K562 (cell line): ENCODE measurements around the gene CSF1R. TPM values are rescaled to one million over a fixed set of nuclear protein-coding genes. Genes with fewer than 3 reads are reported as not detected.

Source experiments
- ATAC-seq: fragments of 200-7000 bp; cut with Tn5 transposase; 3 replicates; pipeline ENCODE4 v1.9.1; 2020; ENCODE audit warnings: moderate library complexity
- BruUV-seq: library from RNA; stranded (reverse); fragments of 400-500 nt; replicated peaks from 2 replicates; lab custom pipeline; 2021; lab: Mats Ljungman, UMichigan
- CTCF ChIA-PET: fragments of 300-600 bp; formaldehyde crosslinking; extraction: SDS; loops from one replicate; lab custom pipeline; 2021; ENCODE audit warnings: low intra/inter-chr PET ratio; lab: Yijun Ruan, JAX
- POLR2A ChIA-PET: fragments of 300-600, 350-650 bp; sonication (Branson Sonifier 250); formaldehyde crosslinking; extraction: SDS; loops from one replicate; lab custom pipeline; 2021; ENCODE audit warnings: antibody characterized with exemption, inconsistent platforms; lab: Yijun Ruan, JAX
- DNase-seq, 4 experiments: peaks; one replicate each; pipeline versions ENCODE4 v3.0.0 to v3.0.0-alpha.2; 2011 to 2018; ENCODE audit warnings: low spot score in 3 of 4, mixed read lengths in 3 of 4; ENCODE audit errors: extremely low read depth in 1 of 4
- FAIRE-seq: peaks from 2 replicates; lab custom pipeline; 2011; peaks lifted over from hg19 to GRCh38; lab: Jason Lieb, UNC
- H2AFZ ChIP-seq: 2 replicates; pipeline ENCODE4 v1.6.0; 2011; ENCODE audit warnings: low read depth, low read length, control low read depth, inconsistent platforms
- H3K27ac ChIP-seq: fragments of 200-600 bp; 3 replicates; pipeline ENCODE4 v1.8.0; 2011; ENCODE audit warnings: low read depth, mild to moderate bottlenecking, control low read depth, inconsistent platforms, low read length, moderate library complexity, mixed read lengths; ENCODE audit errors: extremely low read depth
- H3K27me3 ChIP-seq, 2 experiments: fragments of 300-600 bp in 1 of 2; 2 replicates in 1 of 2; 3 replicates in 1 of 2; pipeline versions ENCODE4 v1.6.0 to v1.8.0; 2011; ENCODE audit warnings: inconsistent platforms in 2 of 2, low read length in 2 of 2, mild to moderate bottlenecking in 1 of 2, mixed read lengths in 1 of 2, moderate library complexity in 1 of 2; ENCODE audit not compliant: control insufficient read depth in 2 of 2, insufficient read depth in 2 of 2
- H3K36me3 ChIP-seq: fragments of 300-600 bp; 3 replicates; pipeline ENCODE4 v1.8.0; 2011; ENCODE audit warnings: mild to moderate bottlenecking, low read length, inconsistent platforms; ENCODE audit not compliant: control insufficient read depth, insufficient read depth
- H3K4me1 ChIP-seq, 2 experiments: fragments of 200-600 bp in 1 of 2; replicated peaks in 1 of 2; 2 replicates in 1 of 2; 3 replicates in 1 of 2; pipeline versions ENCODE4 v1.5.1 to v1.8.0; 2011; ENCODE audit warnings: inconsistent platforms in 2 of 2, low read length in 2 of 2, mild to moderate bottlenecking in 1 of 2, mixed read lengths in 1 of 2, moderate library complexity in 1 of 2; ENCODE audit not compliant: control insufficient read depth in 2 of 2, insufficient read depth in 2 of 2
- H3K4me2 ChIP-seq: 2 replicates; pipeline ENCODE4 v1.6.1; 2011; ENCODE audit warnings: low read length, control low read depth, inconsistent platforms, mixed read lengths; ENCODE audit not compliant: insufficient read depth
- H3K4me3 ChIP-seq: fragments of 200-600 bp; sonication (generic), shearing (Covaris generic); 2 replicates; pipeline ENCODE4 v1.5.1; 2016; ENCODE audit warnings: control low read depth, inconsistent platforms
- H3K79me2 ChIP-seq: fragments of 200-600 bp; 3 replicates; pipeline ENCODE4 v1.8.0; 2011; ENCODE audit warnings: low read length, inconsistent platforms; ENCODE audit not compliant: control insufficient read depth, insufficient read depth
- H3K9ac ChIP-seq, 2 experiments: 2 replicates each; pipeline versions ENCODE4 v1.6.0 to v1.6.1; 2011; ENCODE audit warnings: low read depth in 2 of 2, low read length in 2 of 2, control low read depth in 1 of 2, inconsistent platforms in 1 of 2, mild to moderate bottlenecking in 1 of 2, mixed read lengths in 1 of 2; ENCODE audit not compliant: insufficient read depth in 1 of 2
- H3K9me1 ChIP-seq: one replicate; pipeline ENCODE4 v1.6.0; 2011; ENCODE audit warnings: inconsistent platforms, mild to moderate bottlenecking, low read length, moderate library complexity; ENCODE audit not compliant: control insufficient read depth, insufficient read depth
- H3K9me3 ChIP-seq: replicated peaks from 2 replicates; pipeline ENCODE4 v1.5.1; 2011; ENCODE audit warnings: low read depth, low read length, inconsistent platforms; ENCODE audit not compliant: control insufficient read depth, insufficient read depth
- H4K20me1 ChIP-seq: replicated peaks from 2 replicates; pipeline ENCODE4 v1.6.1; 2011; ENCODE audit warnings: low read length, inconsistent platforms, mixed read lengths; ENCODE audit not compliant: control insufficient read depth, insufficient read depth
- ATF3 ChIP-seq, 2 experiments: fragments of 450-650 bp in 1 of 2; sonication (generic) in 1 of 2; formaldehyde crosslinking in 1 of 2; IDR thresholded peaks in 1 of 2; conservative IDR thresholded peaks in 1 of 2; 2 replicates each; pipeline versions ENCODE4 v1.6.1 to v1.8.1; 2016 to 2023; ENCODE audit warnings: mild to moderate bottlenecking in 2 of 2, moderate library complexity in 2 of 2, inconsistent platforms in 1 of 2, missing genetic modification reagents in 1 of 2
- BDP1 ChIP-seq: IDR thresholded peaks from 3 replicates; pipeline ENCODE4 v1.6.1; 2011; ENCODE audit not compliant: insufficient read length, insufficient read depth
- CAMTA2 ChIP-seq: fragments of 250-450 bp; sonication (Bioruptor Pico); conservative IDR thresholded peaks from 2 replicates; pipeline ENCODE4 v1.5.1; 2022
- CTCF ChIP-seq, 3 experiments: IDR thresholded peaks in 2 of 3; conservative IDR thresholded peaks in 1 of 3; 2 replicates each; pipeline ENCODE4 v1.5.1; 2011 to 2012; ENCODE audit warnings: low read length in 3 of 3, mild to moderate bottlenecking in 3 of 3, control low read depth in 2 of 3, improper control_type of control experiment in 1 of 3, inconsistent platforms in 1 of 3, low read depth in 1 of 3, mixed read lengths in 1 of 3, moderate library complexity in 1 of 3; ENCODE audit not compliant: insufficient read depth in 2 of 3
- EGR1 ChIP-seq: fragments of 450-650 bp; conservative IDR thresholded peaks from 2 replicates; pipeline ENCODE4 v1.6.1; 2017; ENCODE audit warnings: mild to moderate bottlenecking
- NR2C2 ChIP-seq, 2 experiments: fragments of 200-800 bp in 1 of 2; sonication (Bioruptor generic) in 1 of 2; sonication (generic) in 1 of 2; formaldehyde crosslinking in 1 of 2; IDR thresholded peaks; 2 replicates each; pipeline versions ENCODE4 v1.6.1 to v1.8.0; 2016 to 2022; ENCODE audit warnings: mild to moderate bottlenecking in 1 of 2, missing compliant biosample characterization in 1 of 2, missing genetic modification characterization in 1 of 2, missing genetic modification reagents in 1 of 2
- PTBP1 ChIP-seq: fragments of 200-400 bp; formaldehyde crosslinking; IDR thresholded peaks from 2 replicates; pipeline ENCODE4 v1.6.1; 2017; ENCODE audit warnings: low read depth, low read length
- TOE1 ChIP-seq, 2 experiments: fragments of 450-650 bp in 1 of 2; sonication (generic) in 1 of 2; formaldehyde crosslinking in 1 of 2; IDR thresholded peaks; 2 replicates each; pipeline versions ENCODE4 v1.7.1 to v1.8.0; 2016 to 2022; ENCODE audit warnings: borderline replicate concordance in 2 of 2, mild to moderate bottlenecking in 2 of 2, antibody characterized with exemption in 1 of 2, inconsistent platforms in 1 of 2, low read depth in 1 of 2, missing genetic modification reagents in 1 of 2, moderate library complexity in 1 of 2
- ZNF253 ChIP-seq: fragments of 250-450 bp; sonication (Bioruptor Pico); conservative IDR thresholded peaks from 2 replicates; pipeline ENCODE4 v1.6.1; 2021; ENCODE audit warnings: mild to moderate bottlenecking
- ZNF445 ChIP-seq: fragments of 250-450 bp; sonication (Bioruptor Pico); IDR thresholded peaks from 2 replicates; pipeline ENCODE4 v1.4.0; 2020; ENCODE audit warnings: low read depth, mild to moderate bottlenecking, moderate library complexity
- WGBS: fragments of 100-300 bp; shearing (Covaris generic); methylation state at CpG from one replicate; pipeline ENCODE4 v1.1.6; 2016; ENCODE audit warnings: low coverage, mixed read lengths; ENCODE audit not compliant: insufficient coverage; ENCODE audit errors: missing lambda C conversion rate; 5-methylcytosine and 5-hydroxymethylcytosine counted together
- in situ Hi-C: fragments of 300-500 bp; cut with MboI; formaldehyde crosslinking; loops from 4 replicates; pipeline ENCODE4 v1.15.0; 2018; ENCODE audit warnings: inconsistent platforms, mixed read lengths
- intact Hi-C: fragments of 100-400 bp; cut with micrococcal nuclease; formaldehyde crosslinking; loops from 2 replicates; pipeline ENCODE4 v1.14.2; 2022
- polyA plus RNA-seq, 8 experiments: library from polyadenylated mRNA; depleted of rRNA in 4 of 8; stranded (reverse) in 5 of 8; unstranded in 3 of 8; fragments of >200 nt; fragmentation: Nextera tagmentation in 2 of 8; fragmentation: Illumina TruSeq in 1 of 8; extraction: Ambion mirVana in 2 of 8; extraction: Trizol in 1 of 8; gene quantifications; 2 replicates each; pipeline versions ENCODE4 v1.2.1 to v1.2.3, GENCODE V29; 2011 to 2014; ENCODE audit warnings: inconsistent platforms in 1 of 8, missing spikeins in 1 of 8
- total RNA-seq, 7 experiments: library from RNA; depleted of rRNA in 6 of 7; stranded (reverse); fragments of >200 nt in 6 of 7; fragmentation: Illumina TruSeq in 2 of 7; extraction: Trizol in 2 of 7; gene quantifications; 2 replicates each; pipeline versions ENCODE4 v1.2.1 to v1.2.3, GENCODE V29; 2011 to 2021; ENCODE audit warnings: low replicate concordance in 1 of 7

Gene CSF1R
- total and polyA plus RNA-seq, 9 of the 15 experiments (the other 6 are each of a cell fraction or from before 2014, with no cell fraction given), result 0.03 to 0.64 (median 0.20) TPM; not detected in 6

- TF ChIP-seq ATF3 (IDR thresholded peaks at IDR 0.05) (0 out of 2 replicates have a peak, but pooled peaks have one; percentile 29), ATF3 (CRISPR knock-in tag; conservative IDR thresholded peaks at IDR 0.05) (no peak), BDP1 (no peak), CTCF (IDR thresholded peaks at IDR 0.05 in 2 of 3, conservative IDR thresholded peaks at IDR 0.05 in 1 of 3; ENCODE audit: insufficient read depth in 2 of 3, low read depth in 1 of 3, low read length in 3 of 3) (0 out of 6 replicates have a peak, but pooled peaks of 1 of the 3 experiments have one; percentile 22), PTBP1 (no peak), ZNF445 (CRISPR knock-in tag) (no peak), EGR1 (0 out of 2 replicates have a peak, but pooled peaks have one; percentile 12)
Measured at GRCh38 chr5:150065346-150065745, 21.0 kb downstream of the CSF1R start (continued).

GRCh38 chr5:150064681-150065220, 21.6 kb downstream of the CSF1R start:
- TF ChIP-seq ZNF253 (CRISPR knock-in tag), result no peak
- no peak for TF ChIP-seq NR2C2 (CRISPR knock-in tag; IDR thresholded peaks at IDR 0.05)
- no peak for TF ChIP-seq NR2C2 (tag; IDR thresholded peaks at IDR 0.05)
- TF ChIP-seq TOE1 (IDR thresholded peaks at IDR 0.05; ENCODE audit: borderline replicate concordance), result no peak
- TF ChIP-seq TOE1 (CRISPR knock-in tag; IDR thresholded peaks at IDR 0.05; ENCODE audit: borderline replicate concordance, low read depth), result no peak
- TF ChIP-seq CAMTA2 (CRISPR knock-in tag), result no peak
- in situ Hi-C loops (no loop called here), intact Hi-C loops (no loop called here)
- no peak for FAIRE-seq
- Histone ChIP-seq H3K4me1 (peaks cover 0 to 7% of the 10 kb centered on the region in 2 experiments; a peak in 2 of 5 replicates), H3K4me3 (no peak overlapping the region), H3K9ac (no peak overlapping the region), H2AFZ (no peak overlapping the region), H3K79me2 (no peaks in the 10 kb centered on the region), H4K20me1 (no peaks in the 10 kb centered on the region; the same call in 1 of the 2 replicates), H3K4me2 (no peak overlapping the region), H3K9me1 (peaks cover 4% of the 10 kb centered on the region), H3K9me3 (no peaks in the 10 kb centered on the region), H3K36me3 (no peaks in the 10 kb centered on the region), H3K27me3 (peaks cover 10 to 52% of the 10 kb centered on the region in 2 experiments), H3K27ac (no peak overlapping the region)
- no TSS peak for BruUV-seq
- ChIA-PET POLR2A (interaction anchor here (0.5 to 1.6 kb wide), 8 partner anchors 9 to 164 kb away, joined by 3 to 6 read pairs (median 4); no protein-coding TSS in a partner anchor), CTCF (no interaction called here)
- no peak for DNase-seq
- WGBS, result 26% methylated on average over 7 of the region's 7 CpGs
- ATAC-seq, result no peak
